CD4-positive, alpha-beta T cell (primary cell): Measurements from ENCODE around the gene WNT2. TPM values are rescaled to one million over a fixed set of nuclear protein-coding genes. Genes with fewer than 3 reads are reported as not detected.

Experiments used
- ATAC-seq: fragments of 200-7000 bp; cut with Tn5 transposase; one replicate; pipeline ENCODE4 v1.10.0; 2022; ENCODE audit warnings: mild to moderate bottlenecking; ENCODE audit not compliant: poor library complexity
- CTCF ChIA-PET: fragments of 350-600 bp; sonication (Branson Sonifier 250); formaldehyde crosslinking; loops from one replicate; lab custom pipeline; 2021; ENCODE audit warnings: antibody characterized with exemption, inconsistent platforms; lab: Charles Lee
- POLR2A ChIA-PET: fragments of 350-600 bp; sonication (Branson Sonifier 250); formaldehyde crosslinking; loops from one replicate; lab custom pipeline; 2021; ENCODE audit warnings: antibody characterized with exemption, inconsistent platforms; lab: Charles Lee
- DNase-seq, 14 experiments: peaks; one replicate each; pipeline ENCODE4 v3.0.0-alpha.2; 2013 to 2020; ENCODE audit warnings: mixed read lengths in 2 of 14
- H3K27ac ChIP-seq, 2 donors: one replicate each; pipeline versions ENCODE4 v1.5.1 to v1.7.0; 2013; ENCODE audit warnings: low read length in 2 of 2, low read depth in 1 of 2, mild to moderate bottlenecking in 1 of 2
- H3K27me3 ChIP-seq, 2 experiments: 1 replicate in 1 of 2; 2 replicates in 1 of 2; pipeline versions ENCODE4 v1.6.1 to v1.7.0; 2013; ENCODE audit warnings: low read length in 2 of 2, control low read depth in 1 of 2, mild to moderate bottlenecking in 1 of 2, moderate library complexity in 1 of 2; ENCODE audit not compliant: insufficient read depth in 2 of 2, control insufficient read depth in 1 of 2
- H3K36me3 ChIP-seq: one replicate; pipeline ENCODE4 v1.6.1; 2013; ENCODE audit warnings: low read length, control low read depth; ENCODE audit not compliant: insufficient read depth
- H3K4me1 ChIP-seq: one replicate; pipeline ENCODE4 v1.6.1; 2013; ENCODE audit warnings: low read length, control low read depth; ENCODE audit not compliant: insufficient read depth
- H3K4me3 ChIP-seq: one replicate; pipeline ENCODE4 v1.5.1; 2013; ENCODE audit warnings: mild to moderate bottlenecking, low read length, moderate library complexity
- H3K9me3 ChIP-seq, 2 experiments: 1 replicate in 1 of 2; 2 replicates in 1 of 2; pipeline versions ENCODE4 v1.6.1 to v1.7.0; 2013; ENCODE audit warnings: low read length in 2 of 2, mild to moderate bottlenecking in 2 of 2, control low read depth in 1 of 2, moderate library complexity in 1 of 2; ENCODE audit not compliant: control insufficient read depth in 1 of 2, insufficient read depth in 1 of 2
- H3K27ac Mint-ChIP-seq: one replicate; pipeline ENCODE4 v1.8.0; 2020; ENCODE audit warnings: mixed read lengths
- H3K27me3 Mint-ChIP-seq: one replicate; pipeline ENCODE4 v1.8.0; 2021; ENCODE audit warnings: mixed read lengths
- H3K36me3 Mint-ChIP-seq: one replicate; pipeline ENCODE4 v1.8.0; 2021; ENCODE audit warnings: low read depth, mixed read lengths
- H3K4me1 Mint-ChIP-seq: one replicate; pipeline ENCODE4 v1.8.0; 2021; ENCODE audit warnings: low read depth, mixed read lengths
- H3K4me3 Mint-ChIP-seq: one replicate; pipeline ENCODE4 v1.8.0; 2020; ENCODE audit warnings: mild to moderate bottlenecking, mixed read lengths
- H3K9me3 Mint-ChIP-seq: one replicate; pipeline ENCODE4 v1.8.0; 2020; ENCODE audit warnings: mixed read lengths
- intact Hi-C, 2 experiments: fragments of 100-400 bp; cut with DNase I in 1 of 2; cut with micrococcal nuclease in 1 of 2; formaldehyde crosslinking; loops; one replicate each; pipeline versions ENCODE4 v1.15.1 to v1.9.0; 2023 to 2025; cut with DNase I, micrococcal nuclease
- total RNA-seq, 174 experiments: library from RNA in 2 of 174; stranded (reverse) in 2 of 174; gene quantifications; one replicate each; pipeline ENCODE4 v1.2.3 and lab custom pipeline; 2021 to 2026
- TF ChIP-seq, protein P1 (sequence below): fragments of 200-600 bp; IDR thresholded peaks from one replicate; pipeline ENCODE4 v1.8.0; 2022; ENCODE audit warnings: antibody characterized with exemption, mild to moderate bottlenecking

The WNT2 gene
- total RNA-seq, 2 experiments from 2014 or later = not detected

DNA sequence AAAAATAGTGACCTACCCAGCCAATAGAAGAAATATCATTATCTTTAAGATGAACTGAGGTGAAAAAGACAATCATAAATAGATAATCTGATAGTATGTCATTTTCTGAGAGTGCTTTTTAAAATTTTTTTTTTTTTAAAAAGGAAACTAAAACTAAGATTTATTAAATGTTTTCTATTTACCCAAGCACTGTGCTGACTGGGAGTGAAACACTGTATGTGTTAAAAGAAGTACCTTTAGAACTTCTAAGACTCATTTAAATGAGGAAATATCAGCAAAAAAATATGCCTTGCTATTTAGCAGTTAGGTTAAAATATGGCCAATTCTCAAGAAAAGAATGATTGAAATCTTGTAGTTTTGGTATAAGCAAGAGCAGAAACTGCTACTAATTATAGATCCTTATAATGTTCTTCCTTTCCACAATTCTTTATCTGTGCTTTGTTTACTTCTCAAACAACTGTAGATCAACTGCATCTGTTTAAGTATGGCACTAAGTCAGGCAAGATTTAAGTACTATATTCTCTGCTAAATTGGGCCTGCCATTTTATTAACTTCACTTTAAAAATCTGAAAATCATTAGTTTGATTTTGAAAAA lies 39.5 kb upstream of the WNT2 start:
- Mint-ChIP-seq H3K4me3 (no peak overlapping the region), H3K4me1 (no peaks in the 10 kb centered on the region), H3K36me3 (no peaks in the 10 kb centered on the region), H3K27ac (no peak overlapping the region), H3K9me3 (peaks cover 3% of the 10 kb centered on the region), H3K27me3 (no peaks in the 10 kb centered on the region)
- Histone ChIP-seq H3K27me3 (no peaks in the 10 kb centered on the region), H3K36me3 (no peaks in the 10 kb centered on the region), H3K4me1 (no peaks in the 10 kb centered on the region), H3K4me3 (no peak overlapping the region), H3K9me3 (no peaks in the 10 kb centered on the region), H3K27ac (no peak overlapping the region)
- ATAC-seq (no peak), DNase-seq (no peak)
- TF ChIP-seq, protein P1, sequence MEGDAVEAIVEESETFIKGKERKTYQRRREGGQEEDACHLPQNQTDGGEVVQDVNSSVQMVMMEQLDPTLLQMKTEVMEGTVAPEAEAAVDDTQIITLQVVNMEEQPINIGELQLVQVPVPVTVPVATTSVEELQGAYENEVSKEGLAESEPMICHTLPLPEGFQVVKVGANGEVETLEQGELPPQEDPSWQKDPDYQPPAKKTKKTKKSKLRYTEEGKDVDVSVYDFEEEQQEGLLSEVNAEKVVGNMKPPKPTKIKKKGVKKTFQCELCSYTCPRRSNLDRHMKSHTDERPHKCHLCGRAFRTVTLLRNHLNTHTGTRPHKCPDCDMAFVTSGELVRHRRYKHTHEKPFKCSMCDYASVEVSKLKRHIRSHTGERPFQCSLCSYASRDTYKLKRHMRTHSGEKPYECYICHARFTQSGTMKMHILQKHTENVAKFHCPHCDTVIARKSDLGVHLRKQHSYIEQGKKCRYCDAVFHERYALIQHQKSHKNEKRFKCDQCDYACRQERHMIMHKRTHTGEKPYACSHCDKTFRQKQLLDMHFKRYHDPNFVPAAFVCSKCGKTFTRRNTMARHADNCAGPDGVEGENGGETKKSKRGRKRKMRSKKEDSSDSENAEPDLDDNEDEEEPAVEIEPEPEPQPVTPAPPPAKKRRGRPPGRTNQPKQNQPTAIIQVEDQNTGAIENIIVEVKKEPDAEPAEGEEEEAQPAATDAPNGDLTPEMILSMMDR = no peak
- POLR2A ChIA-PET = no interaction called here
- CTCF ChIA-PET = no interaction called here
- intact Hi-C loops = no loop called here

DNA sequence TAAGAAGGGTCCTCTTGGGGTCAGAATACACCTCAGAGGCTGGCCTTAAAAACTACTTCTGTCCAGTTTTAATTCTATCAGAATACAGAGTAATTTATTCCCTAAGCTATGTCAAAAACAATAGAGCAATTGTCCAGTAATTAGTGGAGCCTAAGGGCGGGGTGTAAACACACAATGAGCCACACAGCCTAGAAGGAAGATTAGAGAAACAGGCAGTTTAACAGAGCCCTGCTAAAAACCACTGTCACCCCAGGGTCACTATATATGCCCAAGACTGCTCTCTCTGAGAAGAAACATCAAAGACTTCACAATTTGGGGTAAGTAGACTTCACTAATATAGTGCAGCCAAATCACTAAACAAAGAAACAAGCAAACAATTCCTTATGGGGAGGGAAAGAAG lies 27.2 kb upstream of the WNT2 start:
- Mint-ChIP-seq H3K27me3 (peaks cover 16% of the 10 kb centered on the region), H3K27ac (no peak overlapping the region), H3K4me3 (no peak overlapping the region), H3K4me1 (no peaks in the 10 kb centered on the region), H3K9me3 (no peaks in the 10 kb centered on the region), H3K36me3 (no peaks in the 10 kb centered on the region)
- no peaks in the 10 kb centered on the region for H3K9me3 ChIP-seq
- ATAC-seq (no peak), DNase-seq (no peak)
- intact Hi-C loops = no loop called here
- H3K4me1 ChIP-seq = no peaks in the 10 kb centered on the region
- H3K4me3 ChIP-seq = no peak overlapping the region
- TF ChIP-seq, protein P1 = no peak
- H3K27ac ChIP-seq = no peak overlapping the region
- POLR2A ChIA-PET = no interaction called here
- CTCF ChIA-PET = no interaction called here
- no peaks in the 10 kb centered on the region for H3K36me3 ChIP-seq
- H3K27me3 ChIP-seq = peaks cover 0 to 4% of the 10 kb centered on the region in 2 experiments

GRCh38 chr7:117349570-117349969 lies 26.7 kb upstream of the WNT2 start:
- TF ChIP-seq, protein P1 = no peak
- no peaks in the 10 kb centered on the region for H3K9me3 ChIP-seq
- CTCF ChIA-PET = no interaction called here
- POLR2A ChIA-PET = no interaction called here
- H3K27ac ChIP-seq = no peak overlapping the region
- Mint-ChIP-seq H3K4me1 (no peaks in the 10 kb centered on the region), H3K27ac (no peak overlapping the region), H3K27me3 (peaks cover 16% of the 10 kb centered on the region), H3K36me3 (no peaks in the 10 kb centered on the region), H3K9me3 (no peaks in the 10 kb centered on the region), H3K4me3 (no peak overlapping the region)
- ATAC-seq (no peak), DNase-seq (no peak)
- no peaks in the 10 kb centered on the region for H3K4me1 ChIP-seq
- no peaks in the 10 kb centered on the region for H3K36me3 ChIP-seq
- H3K4me3 ChIP-seq = no peak overlapping the region
- H3K27me3 ChIP-seq = peaks cover 0 to 4% of the 10 kb centered on the region in 2 experiments
- intact Hi-C loops = no loop called here
